GM12878 (cell line): ENCODE data around the gene FRRS1L.
"Not testable (repeated sequence)": the region's sequence is repeated elsewhere in the genome, so short reads cannot be mapped to it uniquely, and the experiment has no call there.

Experiments used
- BACH1 ChIP-seq: fragments of 450-650 bp; IDR thresholded peaks from 2 replicates; pipeline ENCODE4 v1.6.1; 2017; ENCODE audit warnings: mild to moderate bottlenecking, borderline replicate concordance
- BCL11A ChIP-seq: IDR thresholded peaks from 2 replicates; pipeline ENCODE4 v1.6.1; 2011; ENCODE audit warnings: low read depth, low read length
- BHLHE40 ChIP-seq, 2 experiments: fragments of 450-650 bp in 1 of 2; IDR thresholded peaks; 2 replicates each; pipeline ENCODE4 v1.6.1; 2011 to 2017; ENCODE audit warnings: low read depth in 2 of 2, borderline replicate concordance in 1 of 2, improper control_type of control experiment in 1 of 2, low read length in 1 of 2, mild to moderate bottlenecking in 1 of 2
- CTCF ChIP-seq, 3 experiments: IDR thresholded peaks in 2 of 3; conservative IDR thresholded peaks in 1 of 3; 2 replicates each; pipeline ENCODE4 v1.5.1; 2011; ENCODE audit warnings: low read depth in 3 of 3, low read length in 3 of 3, mild to moderate bottlenecking in 3 of 3, control low read depth in 2 of 3, moderate library complexity in 2 of 3, inconsistent platforms in 1 of 3, mixed read lengths in 1 of 3; ENCODE audit not compliant: control insufficient read depth in 2 of 3, insufficient read depth in 1 of 3; ENCODE audit errors: extremely low read depth in 1 of 3
- ESRRA ChIP-seq: IDR thresholded peaks from 2 replicates; pipeline ENCODE4 v1.6.1; 2012; ENCODE audit warnings: mild to moderate bottlenecking, low read length, improper control_type of control experiment
- GABPA ChIP-seq: IDR thresholded peaks from 2 replicates; pipeline ENCODE4 v1.6.1; 2014; ENCODE audit warnings: antibody characterized with exemption, low read depth, mild to moderate bottlenecking, inconsistent platforms
- JUNB ChIP-seq: IDR thresholded peaks from 2 replicates; pipeline ENCODE4 v1.6.1; 2016; ENCODE audit warnings: antibody characterized with exemption, mild to moderate bottlenecking
- MEF2A ChIP-seq: IDR thresholded peaks from 2 replicates; pipeline ENCODE4 v1.6.1; 2011; ENCODE audit warnings: low read depth, mild to moderate bottlenecking, low read length, moderate library complexity; ENCODE audit not compliant: insufficient read depth
- NBN ChIP-seq: fragments of 450-650 bp; IDR thresholded peaks from 2 replicates; pipeline ENCODE4 v1.6.1; 2016
- POLR2A ChIP-seq: IDR thresholded peaks from 2 replicates; pipeline ENCODE4 v1.6.1; 2011; ENCODE audit warnings: low read depth, mild to moderate bottlenecking, low read length
- RFX5 ChIP-seq: IDR thresholded peaks from 2 replicates; pipeline ENCODE4 v1.6.1; 2011; ENCODE audit warnings: low read depth, low read length, improper control_type of control experiment
- TAF1 ChIP-seq: IDR thresholded peaks from 2 replicates; pipeline ENCODE4 v1.6.1; 2011; ENCODE audit warnings: mild to moderate bottlenecking, low read depth, low read length, borderline replicate concordance
- TCF7 ChIP-seq: IDR thresholded peaks from 2 replicates; pipeline ENCODE4 v1.6.1; 2014; ENCODE audit warnings: antibody characterized with exemption, borderline replicate concordance
- ZBTB4 ChIP-seq: fragments of 450-650 bp; formaldehyde crosslinking; IDR thresholded peaks from 2 replicates; pipeline ENCODE4 v1.4.0; 2022; ENCODE audit warnings: mild to moderate bottlenecking, moderate library complexity

- TF ChIP-seq POLR2A; CTCF (IDR thresholded peaks at IDR 0.05 in 2 of 3, conservative IDR thresholded peaks at IDR 0.05 in 1 of 3; ENCODE audit: control insufficient read depth in 2 of 3, extremely low read depth in 1 of 3, insufficient read depth in 1 of 3, low read depth in 3 of 3, low read length in 3 of 3); GABPA; MEF2A; TAF1; ESRRA; RFX5; NBN; BHLHE40 (IDR thresholded peaks at IDR 0.05; ENCODE audit: borderline replicate concordance in 1 of 2, low read depth in 2 of 2, low read length in 1 of 2); TCF7; JUNB; ZBTB4 (CRISPR knock-in tag); BACH1; BCL11A: not testable (repeated sequence)
Measured at GRCh38 chr9:109126671-109127070, 40.4 kb downstream of the FRRS1L start.
